ENCODE data around the gene TXN. TPM values are rescaled to one million over a fixed set of nuclear protein-coding genes. Genes with fewer than 3 reads are reported as not detected.

The TXN gene
- total and polyA plus RNA-seq, 2 of the 8 experiments (the other 6 are each of a cell fraction or from before 2014, with no cell fraction given) = 297 to 419 TPM

GRCh38 chr9:110283751-110284150 is 27.4 kb upstream of the TXN start (continued):
- TF ChIP-seq CTBP2 (IDR thresholded peaks at IDR 0.05; ENCODE audit: borderline replicate concordance, insufficient read depth, insufficient read length, low read length) (no peak), CBX5 (IDR thresholded peaks at IDR 0.05; ENCODE audit: low read depth, low read length) (no peak), YY1 (IDR thresholded peaks at IDR 0.05; ENCODE audit: low read depth, low read length) (no peak), TCF12 (IDR thresholded peaks at IDR 0.05; ENCODE audit: low read depth, low read length) (no peak)

Measured in H1 (cell line).